ENCODE data around the gene SLC5A5.

Gene SLC5A5

GRCh38 chr19:17841810-17842662 is 29.7 kb upstream of the SLC5A5 start:
- Histone ChIP-seq H3F3A (ENCODE audit: control insufficient read depth, insufficient read depth) (no peaks in the 10 kb centered on the region), H3K9me3 (ENCODE audit: control insufficient read depth, insufficient read depth, low read length) (no peaks in the 10 kb centered on the region), H3K27ac (ENCODE audit: low read depth, low read length) (no peak overlapping the region), H3K4me1 (ENCODE audit: control insufficient read depth, low read length) (peaks cover 2% of the 10 kb centered on the region), H3K36me3 (ENCODE audit: control insufficient read depth, low read length) (no peaks in the 10 kb centered on the region), H4K20me1 (ENCODE audit: control insufficient read depth, insufficient read depth, low read depth, low read length) (no peaks in the 10 kb centered on the region), H3K4me2 (ENCODE audit: low read length) (no peak overlapping the region), H3K9me2 (replicated peaks; ENCODE audit: control insufficient read depth, low read length) (no peaks in the 10 kb centered on the region), H3K27me3 (ENCODE audit: control insufficient read depth, low read length) (no peaks in the 10 kb centered on the region), H3K4me3 (ENCODE audit: low read length) (no peak overlapping the region), H3K79me2 (ENCODE audit: control insufficient read depth, low read length) (no peaks in the 10 kb centered on the region)
- TF ChIP-seq, protein P1, sequence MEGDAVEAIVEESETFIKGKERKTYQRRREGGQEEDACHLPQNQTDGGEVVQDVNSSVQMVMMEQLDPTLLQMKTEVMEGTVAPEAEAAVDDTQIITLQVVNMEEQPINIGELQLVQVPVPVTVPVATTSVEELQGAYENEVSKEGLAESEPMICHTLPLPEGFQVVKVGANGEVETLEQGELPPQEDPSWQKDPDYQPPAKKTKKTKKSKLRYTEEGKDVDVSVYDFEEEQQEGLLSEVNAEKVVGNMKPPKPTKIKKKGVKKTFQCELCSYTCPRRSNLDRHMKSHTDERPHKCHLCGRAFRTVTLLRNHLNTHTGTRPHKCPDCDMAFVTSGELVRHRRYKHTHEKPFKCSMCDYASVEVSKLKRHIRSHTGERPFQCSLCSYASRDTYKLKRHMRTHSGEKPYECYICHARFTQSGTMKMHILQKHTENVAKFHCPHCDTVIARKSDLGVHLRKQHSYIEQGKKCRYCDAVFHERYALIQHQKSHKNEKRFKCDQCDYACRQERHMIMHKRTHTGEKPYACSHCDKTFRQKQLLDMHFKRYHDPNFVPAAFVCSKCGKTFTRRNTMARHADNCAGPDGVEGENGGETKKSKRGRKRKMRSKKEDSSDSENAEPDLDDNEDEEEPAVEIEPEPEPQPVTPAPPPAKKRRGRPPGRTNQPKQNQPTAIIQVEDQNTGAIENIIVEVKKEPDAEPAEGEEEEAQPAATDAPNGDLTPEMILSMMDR (IDR thresholded peaks at IDR 0.05; ENCODE audit: low read depth, low read length, poor library complexity, severe bottlenecking): no peak
- TF ChIP-seq EZH2phosphoT487 (IDR thresholded peaks at IDR 0.05; ENCODE audit: borderline replicate concordance, low read length): no peak

DNA sequence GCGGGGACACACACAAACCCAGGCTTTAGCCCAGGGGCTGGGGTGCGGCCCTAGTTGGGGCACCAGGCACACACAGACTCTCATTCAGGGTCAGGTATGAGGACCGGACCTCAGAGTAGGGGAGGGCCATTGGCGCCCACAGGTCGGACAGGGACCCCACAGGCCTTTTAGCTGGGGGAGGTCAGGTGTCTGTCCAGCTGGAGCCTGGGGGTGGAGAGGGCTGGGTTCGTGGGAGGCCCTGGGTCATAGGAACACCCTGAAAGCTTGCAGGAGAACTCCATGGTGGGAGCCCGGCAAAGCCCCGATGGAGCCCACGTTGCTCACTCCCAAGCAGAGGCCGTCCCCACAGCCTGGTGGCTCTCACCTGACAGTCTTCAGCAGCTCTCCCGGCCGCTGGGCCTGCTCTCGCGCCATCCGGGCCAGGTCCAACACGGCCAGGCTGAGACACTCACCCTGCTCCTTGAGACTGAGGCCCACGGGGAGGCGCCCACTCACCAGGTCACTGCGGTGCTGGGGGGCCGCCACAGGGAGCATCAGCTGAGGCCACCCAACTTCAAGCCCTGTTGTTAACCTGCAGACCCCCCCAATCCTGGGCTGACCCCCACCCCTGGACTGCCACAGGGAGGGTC is 29.0 kb upstream of the SLC5A5 start:
- Histone ChIP-seq H3K9me2 (replicated peaks; ENCODE audit: control insufficient read depth, low read length) (no peaks in the 10 kb centered on the region), H3K27me3 (ENCODE audit: control insufficient read depth, low read length) (no peaks in the 10 kb centered on the region), H3K4me3 (ENCODE audit: low read length) (no peak overlapping the region), H3K27ac (ENCODE audit: low read depth, low read length) (no peak overlapping the region), H3K4me1 (ENCODE audit: control insufficient read depth, low read length) (peaks cover 9% of the 10 kb centered on the region), H3F3A (ENCODE audit: control insufficient read depth, insufficient read depth) (0 out of 2 replicates have a peak, but pooled peaks cover 2% of the 10 kb centered on the region), H3K9me3 (ENCODE audit: control insufficient read depth, insufficient read depth, low read length) (no peaks in the 10 kb centered on the region), H4K20me1 (ENCODE audit: control insufficient read depth, insufficient read depth, low read depth, low read length) (no peaks in the 10 kb centered on the region), H3K79me2 (ENCODE audit: control insufficient read depth, low read length) (no peaks in the 10 kb centered on the region), H3K36me3 (ENCODE audit: control insufficient read depth, low read length) (no peaks in the 10 kb centered on the region), H3K4me2 (ENCODE audit: low read length) (no peak overlapping the region)
- TF ChIP-seq EZH2phosphoT487 (IDR thresholded peaks at IDR 0.05; ENCODE audit: borderline replicate concordance, low read length): no peak
- TF ChIP-seq, protein P1 (IDR thresholded peaks at IDR 0.05; ENCODE audit: low read depth, low read length, poor library complexity, severe bottlenecking): no peak

GRCh38 chr19:17843292-17843827 is 28.4 kb upstream of the SLC5A5 start:
- H3K79me2 ChIP-seq (ENCODE audit: control insufficient read depth, low read length): no peaks in the 10 kb centered on the region
- no peak overlapping the region for H3K27ac ChIP-seq (ENCODE audit: low read depth, low read length)
- H3K9me3 ChIP-seq (ENCODE audit: control insufficient read depth, insufficient read depth, low read length): no peaks in the 10 kb centered on the region
- H3K27me3 ChIP-seq (ENCODE audit: control insufficient read depth, low read length): no peaks in the 10 kb centered on the region
- no peaks in the 10 kb centered on the region for H4K20me1 ChIP-seq (ENCODE audit: control insufficient read depth, insufficient read depth, low read depth, low read length)
- H3K4me2 ChIP-seq (ENCODE audit: low read length): no peak overlapping the region
- H3K4me3 ChIP-seq (ENCODE audit: low read length): no peak overlapping the region
- TF ChIP-seq, protein P1 (IDR thresholded peaks at IDR 0.05; ENCODE audit: low read depth, low read length, poor library complexity, severe bottlenecking): no peak
- TF ChIP-seq EZH2phosphoT487 (IDR thresholded peaks at IDR 0.05; ENCODE audit: borderline replicate concordance, low read length): no peak
- H3K4me1 ChIP-seq (ENCODE audit: control insufficient read depth, low read length): peaks cover 15% of the 10 kb centered on the region
- 0 out of 2 replicates have a peak, but pooled peaks cover 2% of the 10 kb centered on the region for H3F3A ChIP-seq (ENCODE audit: control insufficient read depth, insufficient read depth)
- no peaks in the 10 kb centered on the region for H3K9me2 ChIP-seq (replicated peaks; ENCODE audit: control insufficient read depth, low read length)
- no peaks in the 10 kb centered on the region for H3K36me3 ChIP-seq (ENCODE audit: control insufficient read depth, low read length)

All from DOHH2 (cell line).